Spleen (tissue), 7 donors: ENCODE data around the gene KRT17.

Source experiments
- CTCF ChIP-seq, 11 experiments: fragments of 200-600 bp in 7 of 11; fragments of 450-650 bp in 4 of 11; sonication (generic) in 4 of 11; IDR thresholded peaks in 8 of 11; conservative IDR thresholded peaks in 3 of 11; 1 replicate in 7 of 11; 2 replicates in 4 of 11; pipeline versions ENCODE4 v1.4.0 to v1.8.0; 2016 to 2021; ENCODE audit warnings: antibody characterized with exemption in 11 of 11, inconsistent platforms in 4 of 11, mild to moderate bottlenecking in 1 of 11
- POLR2A ChIP-seq, 3 donors: fragments of 450-650 bp; IDR thresholded peaks; one replicate each; pipeline ENCODE4 v1.5.1; 2017; ENCODE audit warnings: antibody characterized with exemption in 3 of 3, mild to moderate bottlenecking in 1 of 3
- POLR2AphosphoS5 ChIP-seq, 3 donors: sonication (generic); formaldehyde crosslinking; IDR thresholded peaks; one replicate each; pipeline ENCODE4 v1.5.1; 2017; ENCODE audit warnings: antibody characterized with exemption in 3 of 3
- donor health status: DM: no; HTN: no; CAD: no; lungs with moderate emphysema.
- donor health status: DM: no; HTN: no; CAD: no.
- donor health status: DM: no; HTN: no; CAD: no.

- TF ChIP-seq POLR2AphosphoS5 (IDR thresholded peaks at IDR 0.05) = no peak
- no peak for TF ChIP-seq CTCF (IDR thresholded peaks at IDR 0.05 in 8 of 11, conservative IDR thresholded peaks at IDR 0.05 in 3 of 11)
- TF ChIP-seq POLR2A (IDR thresholded peaks at IDR 0.05) = no peak
Measured at GRCh38 chr17:41578971-41579370, 45.4 kb downstream of the KRT17 start.
